Endothelial cell of umbilical vein (primary cell): ENCODE measurements around the gene TNKS1BP1. TPM values are rescaled to one million over a fixed set of nuclear protein-coding genes. Genes with fewer than 3 reads are reported as not detected.
A peak's percentile ranks its signal among the peaks of the same experiment; 100 is the strongest.

Source experiments
- BruUV-seq: library from RNA; stranded (reverse); fragments of 400-500 nt; replicated peaks from 2 replicates; lab custom pipeline; 2021; lab: Mats Ljungman, UMichigan
- CTCF ChIA-PET: fragments of 300-600, 350-600 bp; sonication (Branson Sonifier 250); formaldehyde crosslinking; loops from one replicate; lab custom pipeline; 2021; ENCODE audit warnings: antibody characterized with exemption, inconsistent platforms; lab: Charles Lee
- POLR2A ChIA-PET: fragments of 300-600, 350-600 bp; sonication (Branson Sonifier 250); formaldehyde crosslinking; loops from one replicate; lab custom pipeline; 2021; ENCODE audit warnings: antibody characterized with exemption, inconsistent platforms; lab: Charles Lee
- DNase-seq: peaks from one replicate; pipeline ENCODE4 v3.0.0-alpha.2; 2011; ENCODE audit warnings: low read depth, low spot score
- FAIRE-seq: peaks from 2 replicates; lab custom pipeline; 2011; peaks lifted over from hg19 to GRCh38; lab: Jason Lieb, UNC
- H2AFZ ChIP-seq: 2 replicates; pipeline ENCODE4 v1.6.0; 2012; ENCODE audit warnings: low read depth, low read length, control low read depth, inconsistent platforms
- H3K27ac ChIP-seq: 2 replicates; pipeline ENCODE4 v1.5.1; 2011; ENCODE audit warnings: low read depth, mild to moderate bottlenecking, control low read depth, low read length, moderate library complexity; ENCODE audit not compliant: insufficient read depth
- H3K27me3 ChIP-seq, 2 experiments: 2 replicates each; pipeline versions ENCODE4 v1.6.0 to v1.6.1; 2011; ENCODE audit warnings: low read length in 2 of 2, mixed read lengths in 1 of 2; ENCODE audit not compliant: control insufficient read depth in 2 of 2, insufficient read depth in 2 of 2
- H3K36me3 ChIP-seq, 2 experiments: 2 replicates in 1 of 2; 3 replicates in 1 of 2; pipeline ENCODE4 v1.5.1; 2011; ENCODE audit warnings: low read length in 2 of 2, mild to moderate bottlenecking in 1 of 2, moderate library complexity in 1 of 2; ENCODE audit not compliant: control insufficient read depth in 2 of 2, insufficient read depth in 2 of 2; ENCODE audit errors: extremely low read depth in 1 of 2
- H3K4me1 ChIP-seq: 3 replicates; pipeline ENCODE4 v1.5.1; 2011; ENCODE audit warnings: mild to moderate bottlenecking, low read length; ENCODE audit not compliant: control insufficient read depth, insufficient read depth; ENCODE audit errors: extremely low read depth
- H3K4me2 ChIP-seq: 2 replicates; pipeline ENCODE4 v1.6.1; 2011; ENCODE audit warnings: low read length, control low read depth, mixed read lengths; ENCODE audit not compliant: insufficient read depth
- H3K4me3 ChIP-seq, 3 experiments: fragments of 200-600 bp in 1 of 3; sonication (generic), shearing (Covaris generic) in 1 of 3; replicated peaks in 1 of 3; 2 replicates each; pipeline ENCODE4 v1.5.1; 2011 to 2016; ENCODE audit warnings: control low read depth in 3 of 3, low read length in 3 of 3, mild to moderate bottlenecking in 2 of 3, inconsistent platforms in 1 of 3, low read depth in 1 of 3, moderate library complexity in 1 of 3; ENCODE audit not compliant: insufficient read depth in 1 of 3
- H3K79me2 ChIP-seq: 2 replicates; pipeline ENCODE4 v1.6.0; 2012; ENCODE audit warnings: low read length, inconsistent platforms; ENCODE audit not compliant: control insufficient read depth, insufficient read depth
- H3K9ac ChIP-seq: replicated peaks from 2 replicates; pipeline ENCODE3; 2011; ENCODE audit warnings: low read length, control low read depth; ENCODE audit not compliant: insufficient read depth; ENCODE audit errors: extremely low read depth
- H3K9me1 ChIP-seq: replicated peaks from 3 replicates; pipeline ENCODE4 v1.6.0; 2011; ENCODE audit warnings: mild to moderate bottlenecking, low read length; ENCODE audit not compliant: control insufficient read depth, insufficient read depth; ENCODE audit errors: extremely low read depth
- H3K9me3 ChIP-seq: replicated peaks from 2 replicates; pipeline ENCODE4 v1.5.1; 2012; ENCODE audit warnings: low read length, inconsistent platforms; ENCODE audit not compliant: control insufficient read depth, insufficient read depth
- H4K20me1 ChIP-seq: replicated peaks from 2 replicates; pipeline ENCODE3; 2011; ENCODE audit warnings: mild to moderate bottlenecking, low read length; ENCODE audit not compliant: control insufficient read depth, insufficient read depth; ENCODE audit errors: extremely low read depth
- EZH2 ChIP-seq: IDR thresholded peaks from 2 replicates; pipeline ENCODE4 v1.6.1; 2012; ENCODE audit warnings: borderline replicate concordance, low read depth, mild to moderate bottlenecking, moderate library complexity, low read length, inconsistent platforms; ENCODE audit not compliant: severe bottlenecking
- FOS ChIP-seq: IDR thresholded peaks from 2 replicates; pipeline ENCODE4 v1.6.1; 2011; ENCODE audit warnings: mild to moderate bottlenecking, low read length, moderate library complexity, borderline replicate concordance; ENCODE audit not compliant: insufficient read depth
- GATA2 ChIP-seq: IDR thresholded peaks from 2 replicates; pipeline ENCODE4 v1.7.0; 2011; ENCODE audit warnings: low read depth, mild to moderate bottlenecking, moderate library complexity, mixed read lengths, low read length; ENCODE audit not compliant: insufficient read length, insufficient read depth
- JUN ChIP-seq: IDR thresholded peaks from 2 replicates; pipeline ENCODE4 v1.6.1; 2011; ENCODE audit warnings: borderline replicate concordance, low read depth; ENCODE audit not compliant: insufficient read length, insufficient read depth
- MYC ChIP-seq: IDR thresholded peaks from one replicate; pipeline ENCODE4 v1.6.1; 2011; ENCODE audit warnings: mild to moderate bottlenecking, low read depth, low read length
- dilution Hi-C: fragments of 300-500 bp; cut with MboI; formaldehyde crosslinking; loops from one replicate; pipeline ENCODE4 v1.15.0; 2019; ENCODE audit warnings: low sequenced_read_pairs; ENCODE audit not compliant: extremely low pct_ligation_motif_present
- intact Hi-C: fragments of 100-400 bp; cut with micrococcal nuclease; formaldehyde crosslinking; loops from one replicate; pipeline ENCODE4 v1.10.0; 2022
- polyA plus RNA-seq, 4 experiments: library from polyadenylated mRNA; depleted of rRNA in 3 of 4; stranded (reverse) in 3 of 4; unstranded in 1 of 4; fragments of >200 nt; gene quantifications; 2 replicates each; pipeline versions ENCODE4 v1.2.1 to v1.2.3, GENCODE V29; 2011 to 2012; ENCODE audit warnings: missing spikeins in 1 of 4
- total RNA-seq: library from RNA; stranded (reverse); gene quantifications from 2 replicates; pipeline ENCODE4 v1.2.3, GENCODE V29; 2021
- TF ChIP-seq, protein P1 (sequence below): IDR thresholded peaks from 2 replicates; pipeline ENCODE4 v1.6.1; 2011; ENCODE audit not compliant: insufficient read depth, insufficient read length
- TF ChIP-seq, protein P2 (sequence below), 2 donors: IDR thresholded peaks; 1 replicate in 1 of 2; 2 replicates in 1 of 2; pipeline ENCODE4 v1.5.1; 2011; ENCODE audit warnings: low read length in 2 of 2, mild to moderate bottlenecking in 2 of 2, moderate library complexity in 2 of 2, control low read depth in 1 of 2, inconsistent platforms in 1 of 2, low read depth in 1 of 2; ENCODE audit not compliant: insufficient read depth in 1 of 2; ENCODE audit errors: extremely low read depth in 1 of 2

The TNKS1BP1 gene
- total and polyA plus RNA-seq, 2 donors (not counting 3 experiments of a cell fraction or from before 2014, with no cell fraction given) = 54.6 to 111 TPM

DNA sequence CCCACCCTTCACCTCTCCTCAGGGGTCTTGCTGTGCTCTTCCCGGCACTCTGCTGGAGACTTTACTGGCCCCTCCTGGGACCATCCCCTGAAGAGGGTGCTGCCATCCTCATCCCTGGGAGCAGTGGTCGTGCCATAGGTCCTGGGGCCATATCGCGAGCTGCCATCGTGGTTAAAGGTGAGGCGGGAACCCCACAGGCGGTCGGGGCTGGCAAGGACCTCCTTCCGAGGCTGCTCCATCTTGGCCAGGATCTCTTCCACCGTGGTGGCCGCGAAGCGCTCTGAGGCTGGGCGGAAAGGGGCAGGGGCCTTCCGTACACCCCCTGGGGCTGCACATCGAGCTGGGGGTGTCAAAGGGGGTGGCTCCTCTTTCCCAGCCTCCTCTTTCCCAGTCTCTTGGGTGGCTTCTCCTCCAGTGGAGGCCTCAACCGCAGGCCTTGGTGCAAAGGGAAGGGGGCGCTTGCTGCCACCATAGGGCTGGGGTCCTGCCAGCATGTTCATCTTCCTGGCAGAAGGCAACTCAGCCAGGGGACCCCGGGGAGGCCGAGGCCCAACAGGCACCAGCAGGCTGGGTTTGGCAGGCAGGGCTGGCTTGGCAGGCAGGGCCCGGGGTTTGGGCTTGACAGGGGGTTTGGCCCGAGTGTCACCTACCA, 4.6 kb downstream of the TNKS1BP1 start:
- Histone ChIP-seq H3K27me3 (no peaks in the 10 kb centered on the region), H3K79me2 (peaks cover 17% of the 10 kb centered on the region), H4K20me1 (no peaks in the 10 kb centered on the region), H3K27ac (no peak overlapping the region), H3K4me3 (no peak overlapping the region), H3K36me3 (peaks cover 5 to 30% of the 10 kb centered on the region in 2 experiments), H3K9me3 (no peaks in the 10 kb centered on the region), H3K4me1 (peaks cover 26% of the 10 kb centered on the region), H3K9me1 (no peaks in the 10 kb centered on the region), H3K9ac (no peak overlapping the region), H3K4me2 (no peak overlapping the region), H2AFZ (no peak overlapping the region)
- ChIA-PET CTCF (interaction anchor here (1.3 kb wide), 1 partner anchor 13 kb away, joined by 4 read pairs; no protein-coding TSS in a partner anchor), POLR2A (interaction anchor here (0.5 to 1.1 kb wide), 2 partner anchors 9 to 104 kb away, joined by 3 to 5 read pairs; no protein-coding TSS in a partner anchor)
- intact Hi-C loops = no loop called here
- TSS peak; percentile 62 for BruUV-seq
- DNase-seq (no peak), FAIRE-seq (no peak)
- TF ChIP-seq JUN (no peak), GATA2 (no peak), EZH2 (no peak), MYC (no peak), FOS (no peak)
- TF ChIP-seq, protein P1, sequence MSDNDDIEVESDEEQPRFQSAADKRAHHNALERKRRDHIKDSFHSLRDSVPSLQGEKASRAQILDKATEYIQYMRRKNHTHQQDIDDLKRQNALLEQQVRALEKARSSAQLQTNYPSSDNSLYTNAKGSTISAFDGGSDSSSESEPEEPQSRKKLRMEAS = no peak
- TF ChIP-seq, protein P2, sequence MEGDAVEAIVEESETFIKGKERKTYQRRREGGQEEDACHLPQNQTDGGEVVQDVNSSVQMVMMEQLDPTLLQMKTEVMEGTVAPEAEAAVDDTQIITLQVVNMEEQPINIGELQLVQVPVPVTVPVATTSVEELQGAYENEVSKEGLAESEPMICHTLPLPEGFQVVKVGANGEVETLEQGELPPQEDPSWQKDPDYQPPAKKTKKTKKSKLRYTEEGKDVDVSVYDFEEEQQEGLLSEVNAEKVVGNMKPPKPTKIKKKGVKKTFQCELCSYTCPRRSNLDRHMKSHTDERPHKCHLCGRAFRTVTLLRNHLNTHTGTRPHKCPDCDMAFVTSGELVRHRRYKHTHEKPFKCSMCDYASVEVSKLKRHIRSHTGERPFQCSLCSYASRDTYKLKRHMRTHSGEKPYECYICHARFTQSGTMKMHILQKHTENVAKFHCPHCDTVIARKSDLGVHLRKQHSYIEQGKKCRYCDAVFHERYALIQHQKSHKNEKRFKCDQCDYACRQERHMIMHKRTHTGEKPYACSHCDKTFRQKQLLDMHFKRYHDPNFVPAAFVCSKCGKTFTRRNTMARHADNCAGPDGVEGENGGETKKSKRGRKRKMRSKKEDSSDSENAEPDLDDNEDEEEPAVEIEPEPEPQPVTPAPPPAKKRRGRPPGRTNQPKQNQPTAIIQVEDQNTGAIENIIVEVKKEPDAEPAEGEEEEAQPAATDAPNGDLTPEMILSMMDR (IDR thresholded peaks at IDR 0.05; ENCODE audit: extremely low read depth in 1 of 2, insufficient read depth in 1 of 2, low read depth in 1 of 2, low read length in 2 of 2) = no peak
- dilution Hi-C loops = no loop called here
